HL-60 (cell line): ENCODE data around the gene MYLK2.

Source experiments
- DNase-seq, 2 experiments: peaks; one replicate each; pipeline ENCODE4 v3.0.0-alpha.2; 2010 to 2020; ENCODE audit warnings: low read depth in 1 of 2, low spot score in 1 of 2
- H3K27ac ChIP-seq: fragments of 250-450 bp; sonication (Bioruptor Pico); replicated peaks from 2 replicates; pipeline ENCODE4 v1.5.1; 2020; ENCODE audit warnings: mild to moderate bottlenecking, moderate library complexity
- H3K27me3 ChIP-seq: fragments of 250-450 bp; sonication (Bioruptor Pico); 2 replicates; pipeline ENCODE4 v1.5.1; 2021; ENCODE audit warnings: mild to moderate bottlenecking, moderate library complexity; ENCODE audit not compliant: insufficient read depth, poor library complexity, severe bottlenecking
- H3K4me3 ChIP-seq: replicated peaks from 2 replicates; pipeline ENCODE4 v1.5.1; 2011; ENCODE audit warnings: mild to moderate bottlenecking, control low read depth, low read length; ENCODE audit not compliant: insufficient read depth
- GABPA ChIP-seq: IDR thresholded peaks from 2 replicates; pipeline ENCODE4 v1.6.1; 2012; ENCODE audit warnings: low read depth
- POLR2AphosphoS5 ChIP-seq: IDR thresholded peaks from 2 replicates; pipeline ENCODE4 v1.6.1; 2012; ENCODE audit warnings: low read depth
- SPI1 ChIP-seq: IDR thresholded peaks from 2 replicates; pipeline ENCODE4 v1.6.1; 2012; ENCODE audit warnings: low read depth, mild to moderate bottlenecking, borderline replicate concordance
- TF ChIP-seq, protein P1 (sequence below): IDR thresholded peaks from one replicate; pipeline ENCODE4 v1.5.1; 2011; ENCODE audit warnings: low read length, control low read depth, inconsistent platforms; ENCODE audit not compliant: insufficient read depth
- TF ChIP-seq, protein P2 (sequence below): IDR thresholded peaks from 2 replicates; pipeline ENCODE4 v1.6.1; 2012; ENCODE audit warnings: low read depth; ENCODE audit not compliant: insufficient replicate concordance

Gene MYLK2

DNA sequence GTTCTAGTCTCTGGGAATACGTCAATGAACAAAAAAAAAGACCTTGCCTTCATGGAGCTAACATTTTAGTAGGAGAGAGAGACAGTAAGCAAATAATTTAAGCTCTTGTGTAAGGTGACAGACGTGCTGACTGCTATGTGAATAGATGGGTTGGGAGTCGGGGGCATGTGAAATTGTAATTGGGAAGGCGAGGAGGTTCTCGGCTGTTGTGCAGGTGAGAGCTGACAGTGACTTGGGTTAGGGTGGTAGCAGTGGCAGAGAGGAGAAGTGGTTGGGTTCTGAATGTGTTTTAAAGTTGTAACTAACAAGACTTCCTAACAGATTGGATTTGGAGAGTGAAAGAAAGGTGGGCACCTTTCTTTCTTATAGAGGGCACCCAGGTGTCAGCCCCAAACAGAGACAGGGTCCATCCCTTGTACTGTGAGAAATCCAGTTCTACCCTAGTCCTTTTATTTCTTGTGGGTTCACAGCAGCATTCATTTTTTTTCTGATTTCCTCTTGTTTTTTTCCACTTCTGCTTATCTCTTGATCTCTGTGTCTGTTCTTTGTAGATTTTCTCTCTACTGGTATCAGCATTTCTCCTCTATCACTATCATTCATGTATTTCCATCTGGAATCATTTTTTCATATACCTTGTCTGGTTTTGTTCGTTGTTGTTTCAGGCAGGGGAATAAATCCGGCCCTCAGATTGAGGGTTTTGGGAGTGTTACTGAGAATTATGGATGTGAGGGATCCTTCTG, 15.4 kb upstream of the MYLK2 start:
- no peaks in the 10 kb centered on the region for H3K27me3 ChIP-seq
- DNase-seq: no peak
- H3K27ac ChIP-seq: no peak overlapping the region
- H3K4me3 ChIP-seq: no peak overlapping the region
- TF ChIP-seq GABPA (no peak), SPI1 (peak; percentile 27; the same call in 1 of the 2 replicates)

DNA sequence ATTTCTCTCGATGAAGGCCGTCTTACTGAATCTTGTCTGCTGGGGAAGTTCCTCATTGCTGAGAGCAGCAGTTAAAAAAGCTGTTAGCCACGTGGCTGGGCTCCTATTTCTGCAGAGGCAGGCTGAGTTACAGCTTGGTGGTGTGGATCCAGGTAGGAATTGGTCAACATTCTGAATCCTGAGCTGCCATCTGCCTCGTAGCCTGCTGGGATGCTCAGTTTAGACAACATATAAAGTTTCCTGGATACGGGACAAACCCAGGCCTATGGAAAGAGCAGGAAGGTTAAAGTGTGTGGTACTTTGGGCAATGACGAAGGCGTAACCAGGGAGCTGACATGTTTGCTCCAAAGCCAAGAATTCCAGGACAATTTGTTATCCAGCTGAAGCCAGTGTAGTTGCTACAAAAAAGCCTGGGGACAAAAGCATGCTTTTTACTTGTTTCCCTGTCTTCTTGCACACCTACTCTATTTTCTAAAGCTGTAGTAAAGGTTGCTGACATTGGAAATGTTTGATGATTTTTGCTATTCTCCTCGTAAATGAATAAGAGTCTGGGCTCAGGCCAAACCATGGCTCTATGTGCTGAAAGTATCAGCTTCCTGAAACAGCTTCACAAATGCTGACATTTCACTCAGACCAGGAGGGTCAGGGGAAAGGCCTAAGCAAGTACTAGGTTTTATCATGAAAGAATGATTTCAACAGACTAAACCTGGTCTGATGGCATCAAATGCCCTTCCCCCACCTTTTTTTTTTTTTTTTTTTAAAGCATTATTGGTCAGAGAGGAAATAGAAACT, 12.4 kb upstream of the MYLK2 start:
- Histone ChIP-seq H3K27ac (peak overlapping the region; percentile 63), H3K27me3 (no peaks in the 10 kb centered on the region), H3K4me3 (no peak overlapping the region)
- TF ChIP-seq GABPA (no peak), POLR2AphosphoS5 (0 out of 2 replicates have a peak, but pooled peaks have one; percentile 14)
- peak; percentile 28 to 78 for DNase-seq

DNA sequence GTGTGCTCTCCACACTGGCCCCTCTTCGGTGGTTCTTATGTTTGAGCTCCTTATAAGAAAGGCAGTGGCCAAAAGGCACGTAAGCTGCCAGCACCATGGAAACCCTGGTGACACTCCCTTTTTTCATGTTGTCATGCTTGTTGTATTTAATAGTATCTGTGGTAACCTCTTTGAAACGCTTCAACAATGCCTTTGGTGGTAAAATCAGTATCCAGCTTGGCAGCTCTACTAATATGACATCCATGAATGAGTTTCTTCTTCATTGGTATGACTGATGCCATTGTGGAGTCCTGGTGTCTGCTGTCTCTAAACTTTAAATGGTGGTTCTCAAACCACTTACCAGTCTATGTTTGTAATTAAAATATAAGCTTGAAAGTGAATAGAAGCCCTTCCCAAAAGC, 10.7 kb upstream of the MYLK2 start:
- TF ChIP-seq POLR2AphosphoS5: no peak
- no peak for TF ChIP-seq GABPA
- TF ChIP-seq, protein P1, sequence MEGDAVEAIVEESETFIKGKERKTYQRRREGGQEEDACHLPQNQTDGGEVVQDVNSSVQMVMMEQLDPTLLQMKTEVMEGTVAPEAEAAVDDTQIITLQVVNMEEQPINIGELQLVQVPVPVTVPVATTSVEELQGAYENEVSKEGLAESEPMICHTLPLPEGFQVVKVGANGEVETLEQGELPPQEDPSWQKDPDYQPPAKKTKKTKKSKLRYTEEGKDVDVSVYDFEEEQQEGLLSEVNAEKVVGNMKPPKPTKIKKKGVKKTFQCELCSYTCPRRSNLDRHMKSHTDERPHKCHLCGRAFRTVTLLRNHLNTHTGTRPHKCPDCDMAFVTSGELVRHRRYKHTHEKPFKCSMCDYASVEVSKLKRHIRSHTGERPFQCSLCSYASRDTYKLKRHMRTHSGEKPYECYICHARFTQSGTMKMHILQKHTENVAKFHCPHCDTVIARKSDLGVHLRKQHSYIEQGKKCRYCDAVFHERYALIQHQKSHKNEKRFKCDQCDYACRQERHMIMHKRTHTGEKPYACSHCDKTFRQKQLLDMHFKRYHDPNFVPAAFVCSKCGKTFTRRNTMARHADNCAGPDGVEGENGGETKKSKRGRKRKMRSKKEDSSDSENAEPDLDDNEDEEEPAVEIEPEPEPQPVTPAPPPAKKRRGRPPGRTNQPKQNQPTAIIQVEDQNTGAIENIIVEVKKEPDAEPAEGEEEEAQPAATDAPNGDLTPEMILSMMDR: no peak
- TF ChIP-seq, protein P2, sequence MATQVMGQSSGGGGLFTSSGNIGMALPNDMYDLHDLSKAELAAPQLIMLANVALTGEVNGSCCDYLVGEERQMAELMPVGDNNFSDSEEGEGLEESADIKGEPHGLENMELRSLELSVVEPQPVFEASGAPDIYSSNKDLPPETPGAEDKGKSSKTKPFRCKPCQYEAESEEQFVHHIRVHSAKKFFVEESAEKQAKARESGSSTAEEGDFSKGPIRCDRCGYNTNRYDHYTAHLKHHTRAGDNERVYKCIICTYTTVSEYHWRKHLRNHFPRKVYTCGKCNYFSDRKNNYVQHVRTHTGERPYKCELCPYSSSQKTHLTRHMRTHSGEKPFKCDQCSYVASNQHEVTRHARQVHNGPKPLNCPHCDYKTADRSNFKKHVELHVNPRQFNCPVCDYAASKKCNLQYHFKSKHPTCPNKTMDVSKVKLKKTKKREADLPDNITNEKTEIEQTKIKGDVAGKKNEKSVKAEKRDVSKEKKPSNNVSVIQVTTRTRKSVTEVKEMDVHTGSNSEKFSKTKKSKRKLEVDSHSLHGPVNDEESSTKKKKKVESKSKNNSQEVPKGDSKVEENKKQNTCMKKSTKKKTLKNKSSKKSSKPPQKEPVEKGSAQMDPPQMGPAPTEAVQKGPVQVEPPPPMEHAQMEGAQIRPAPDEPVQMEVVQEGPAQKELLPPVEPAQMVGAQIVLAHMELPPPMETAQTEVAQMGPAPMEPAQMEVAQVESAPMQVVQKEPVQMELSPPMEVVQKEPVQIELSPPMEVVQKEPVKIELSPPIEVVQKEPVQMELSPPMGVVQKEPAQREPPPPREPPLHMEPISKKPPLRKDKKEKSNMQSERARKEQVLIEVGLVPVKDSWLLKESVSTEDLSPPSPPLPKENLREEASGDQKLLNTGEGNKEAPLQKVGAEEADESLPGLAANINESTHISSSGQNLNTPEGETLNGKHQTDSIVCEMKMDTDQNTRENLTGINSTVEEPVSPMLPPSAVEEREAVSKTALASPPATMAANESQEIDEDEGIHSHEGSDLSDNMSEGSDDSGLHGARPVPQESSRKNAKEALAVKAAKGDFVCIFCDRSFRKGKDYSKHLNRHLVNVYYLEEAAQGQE: no peak
- no peak for TF ChIP-seq SPI1
- Histone ChIP-seq H3K27ac (no peak overlapping the region), H3K27me3 (no peaks in the 10 kb centered on the region), H3K4me3 (no peak overlapping the region)
- DNase-seq: no peak

DNA sequence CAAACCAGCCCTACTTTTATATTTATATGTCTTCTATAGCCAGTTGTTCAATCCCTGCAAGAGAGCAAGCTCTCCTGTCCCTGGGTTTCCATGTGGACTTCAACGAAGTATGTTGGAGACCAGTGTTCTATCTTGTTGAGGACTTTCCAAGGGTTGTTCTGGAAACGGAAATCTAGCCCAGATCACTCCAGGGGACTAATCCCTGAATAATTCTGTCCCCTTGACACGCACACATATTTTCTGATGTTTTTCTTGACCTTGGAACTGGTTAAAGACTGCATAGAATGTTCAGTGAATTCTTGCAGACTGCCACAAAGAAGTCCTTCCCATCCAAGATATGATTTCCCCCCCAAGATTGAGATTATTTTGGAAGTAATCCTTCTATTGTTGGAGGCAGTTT, 9.5 kb upstream of the MYLK2 start:
- TF ChIP-seq SPI1 (no peak), GABPA (no peak), POLR2AphosphoS5 (no peak)
- TF ChIP-seq, protein P2: no peak
- DNase-seq: no peak
- Histone ChIP-seq H3K27ac (no peak overlapping the region), H3K4me3 (no peak overlapping the region), H3K27me3 (no peaks in the 10 kb centered on the region)

DNA sequence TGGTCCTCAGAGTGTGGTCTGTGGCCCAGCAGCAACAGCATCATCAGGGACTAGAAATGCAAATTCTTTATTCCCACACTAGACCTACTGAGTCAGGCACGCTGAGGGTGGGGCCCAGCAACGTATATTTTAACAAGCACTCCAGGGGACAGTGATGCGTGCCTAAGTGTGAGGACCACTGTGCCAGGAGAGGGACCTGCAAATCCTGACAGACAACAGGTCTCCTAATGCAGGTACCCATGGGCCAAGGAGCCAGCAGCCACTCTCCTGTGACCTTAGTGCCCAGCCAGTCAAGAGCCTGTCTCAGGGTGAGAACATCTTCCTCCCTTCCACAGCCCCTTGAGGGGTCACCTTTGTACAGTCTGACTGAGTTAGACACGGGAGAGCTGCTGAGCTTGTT, 8.0 kb upstream of the MYLK2 start:
- H3K27ac ChIP-seq: no peak overlapping the region

More for the DNA sequence above, 8.0 kb upstream of the MYLK2 start:
- no peak overlapping the region for H3K4me3 ChIP-seq
- DNase-seq: no peak
- TF ChIP-seq GABPA: no peak
- no peaks in the 10 kb centered on the region for H3K27me3 ChIP-seq
